K562 (cell line): ENCODE results near the gene POLR1A. TPM values are rescaled to one million over a fixed set of nuclear protein-coding genes. Genes with fewer than 3 reads are reported as not detected.

Experiments used
- ATAC-seq: fragments of 200-7000 bp; cut with Tn5 transposase; 3 replicates; pipeline ENCODE4 v1.9.1; 2020; ENCODE audit warnings: moderate library complexity
- BruUV-seq: library from RNA; stranded (reverse); fragments of 400-500 nt; replicated peaks from 2 replicates; lab custom pipeline; 2021; lab: Mats Ljungman, UMichigan
- CTCF ChIA-PET: fragments of 300-600 bp; formaldehyde crosslinking; extraction: SDS; loops from one replicate; lab custom pipeline; 2021; ENCODE audit warnings: low intra/inter-chr PET ratio; lab: Yijun Ruan, JAX
- POLR2A ChIA-PET: fragments of 300-600, 350-650 bp; sonication (Branson Sonifier 250); formaldehyde crosslinking; extraction: SDS; loops from one replicate; lab custom pipeline; 2021; ENCODE audit warnings: antibody characterized with exemption, inconsistent platforms; lab: Yijun Ruan, JAX
- DNase-seq, 4 experiments: peaks; one replicate each; pipeline versions ENCODE4 v3.0.0 to v3.0.0-alpha.2; 2011 to 2018; ENCODE audit warnings: low spot score in 3 of 4, mixed read lengths in 3 of 4; ENCODE audit errors: extremely low read depth in 1 of 4
- FAIRE-seq: peaks from 2 replicates; lab custom pipeline; 2011; peaks lifted over from hg19 to GRCh38; lab: Jason Lieb, UNC
- H2AFZ ChIP-seq: 2 replicates; pipeline ENCODE4 v1.6.0; 2011; ENCODE audit warnings: low read depth, low read length, control low read depth, inconsistent platforms
- H3K27ac ChIP-seq: fragments of 200-600 bp; 3 replicates; pipeline ENCODE4 v1.8.0; 2011; ENCODE audit warnings: low read depth, mild to moderate bottlenecking, control low read depth, inconsistent platforms, low read length, moderate library complexity, mixed read lengths; ENCODE audit errors: extremely low read depth
- H3K27me3 ChIP-seq, 2 experiments: fragments of 300-600 bp in 1 of 2; 2 replicates in 1 of 2; 3 replicates in 1 of 2; pipeline versions ENCODE4 v1.6.0 to v1.8.0; 2011; ENCODE audit warnings: inconsistent platforms in 2 of 2, low read length in 2 of 2, mild to moderate bottlenecking in 1 of 2, mixed read lengths in 1 of 2, moderate library complexity in 1 of 2; ENCODE audit not compliant: control insufficient read depth in 2 of 2, insufficient read depth in 2 of 2
- H3K36me3 ChIP-seq: fragments of 300-600 bp; 3 replicates; pipeline ENCODE4 v1.8.0; 2011; ENCODE audit warnings: mild to moderate bottlenecking, low read length, inconsistent platforms; ENCODE audit not compliant: control insufficient read depth, insufficient read depth
- H3K4me1 ChIP-seq, 2 experiments: fragments of 200-600 bp in 1 of 2; replicated peaks in 1 of 2; 2 replicates in 1 of 2; 3 replicates in 1 of 2; pipeline versions ENCODE4 v1.5.1 to v1.8.0; 2011; ENCODE audit warnings: inconsistent platforms in 2 of 2, low read length in 2 of 2, mild to moderate bottlenecking in 1 of 2, mixed read lengths in 1 of 2, moderate library complexity in 1 of 2; ENCODE audit not compliant: control insufficient read depth in 2 of 2, insufficient read depth in 2 of 2
- H3K4me2 ChIP-seq: 2 replicates; pipeline ENCODE4 v1.6.1; 2011; ENCODE audit warnings: low read length, control low read depth, inconsistent platforms, mixed read lengths; ENCODE audit not compliant: insufficient read depth
- H3K4me3 ChIP-seq: fragments of 200-600 bp; sonication (generic), shearing (Covaris generic); 2 replicates; pipeline ENCODE4 v1.5.1; 2016; ENCODE audit warnings: control low read depth, inconsistent platforms
- H3K79me2 ChIP-seq: fragments of 200-600 bp; 3 replicates; pipeline ENCODE4 v1.8.0; 2011; ENCODE audit warnings: low read length, inconsistent platforms; ENCODE audit not compliant: control insufficient read depth, insufficient read depth
- H3K9ac ChIP-seq, 2 experiments: 2 replicates each; pipeline versions ENCODE4 v1.6.0 to v1.6.1; 2011; ENCODE audit warnings: low read depth in 2 of 2, low read length in 2 of 2, control low read depth in 1 of 2, inconsistent platforms in 1 of 2, mild to moderate bottlenecking in 1 of 2, mixed read lengths in 1 of 2; ENCODE audit not compliant: insufficient read depth in 1 of 2
- H3K9me1 ChIP-seq: one replicate; pipeline ENCODE4 v1.6.0; 2011; ENCODE audit warnings: inconsistent platforms, mild to moderate bottlenecking, low read length, moderate library complexity; ENCODE audit not compliant: control insufficient read depth, insufficient read depth
- H3K9me3 ChIP-seq: replicated peaks from 2 replicates; pipeline ENCODE4 v1.5.1; 2011; ENCODE audit warnings: low read depth, low read length, inconsistent platforms; ENCODE audit not compliant: control insufficient read depth, insufficient read depth
- H4K20me1 ChIP-seq: replicated peaks from 2 replicates; pipeline ENCODE4 v1.6.1; 2011; ENCODE audit warnings: low read length, inconsistent platforms, mixed read lengths; ENCODE audit not compliant: control insufficient read depth, insufficient read depth
- MEIS2 ChIP-seq: fragments of 450-650 bp; IDR thresholded peaks from 2 replicates; pipeline ENCODE4 v1.6.1; 2014; ENCODE audit warnings: mild to moderate bottlenecking; ENCODE audit not compliant: partially characterized antibody
- ZNF224 ChIP-seq: sonication (generic); formaldehyde crosslinking; IDR thresholded peaks from 2 replicates; pipeline ENCODE4 v1.8.0; 2022; ENCODE audit warnings: mild to moderate bottlenecking, missing genetic modification reagents
- ZNF232 ChIP-seq: sonication (generic); formaldehyde crosslinking; IDR thresholded peaks from 2 replicates; pipeline ENCODE4 v1.8.0; 2022; ENCODE audit warnings: mild to moderate bottlenecking, missing genetic modification reagents
- ZNF507 ChIP-seq: conservative IDR thresholded peaks from 2 replicates; pipeline ENCODE4 v1.6.1; 2017; ENCODE audit warnings: missing genetic modification characterization, missing compliant biosample characterization
- WGBS: fragments of 100-300 bp; shearing (Covaris generic); methylation state at CpG from one replicate; pipeline ENCODE4 v1.1.6; 2016; ENCODE audit warnings: low coverage, mixed read lengths; ENCODE audit not compliant: insufficient coverage; ENCODE audit errors: missing lambda C conversion rate; 5-methylcytosine and 5-hydroxymethylcytosine counted together
- in situ Hi-C: fragments of 300-500 bp; cut with MboI; formaldehyde crosslinking; loops from 4 replicates; pipeline ENCODE4 v1.15.0; 2018; ENCODE audit warnings: inconsistent platforms, mixed read lengths
- intact Hi-C: fragments of 100-400 bp; cut with micrococcal nuclease; formaldehyde crosslinking; loops from 2 replicates; pipeline ENCODE4 v1.14.2; 2022
- polyA plus RNA-seq, 8 experiments: library from polyadenylated mRNA; depleted of rRNA in 4 of 8; stranded (reverse) in 5 of 8; unstranded in 3 of 8; fragments of >200 nt; fragmentation: Nextera tagmentation in 2 of 8; fragmentation: Illumina TruSeq in 1 of 8; extraction: Ambion mirVana in 2 of 8; extraction: Trizol in 1 of 8; gene quantifications; 2 replicates each; pipeline versions ENCODE4 v1.2.1 to v1.2.3, GENCODE V29; 2011 to 2014; ENCODE audit warnings: inconsistent platforms in 1 of 8, missing spikeins in 1 of 8
- total RNA-seq, 7 experiments: library from RNA; depleted of rRNA in 6 of 7; stranded (reverse); fragments of >200 nt in 6 of 7; fragmentation: Illumina TruSeq in 2 of 7; extraction: Trizol in 2 of 7; gene quantifications; 2 replicates each; pipeline versions ENCODE4 v1.2.1 to v1.2.3, GENCODE V29; 2011 to 2021; ENCODE audit warnings: low replicate concordance in 1 of 7
- TF ChIP-seq, protein P1 (sequence below): fragments of 250-450 bp; sonication (Bioruptor Pico); IDR thresholded peaks from 2 replicates; pipeline ENCODE4 v1.5.0; 2022; ENCODE audit warnings: mild to moderate bottlenecking
- TF ChIP-seq, protein P2 (sequence below): fragments of 450-650 bp; conservative IDR thresholded peaks from 2 replicates; pipeline ENCODE4 v1.6.1; 2016; ENCODE audit warnings: missing genetic modification characterization, low read depth, mild to moderate bottlenecking, missing compliant biosample characterization, moderate library complexity

Gene POLR1A
- total and polyA plus RNA-seq, 9 of the 15 experiments (the other 6 are each of a cell fraction or from before 2014, with no cell fraction given) = 3.0 to 72.1 (median 21.8) TPM

DNA sequence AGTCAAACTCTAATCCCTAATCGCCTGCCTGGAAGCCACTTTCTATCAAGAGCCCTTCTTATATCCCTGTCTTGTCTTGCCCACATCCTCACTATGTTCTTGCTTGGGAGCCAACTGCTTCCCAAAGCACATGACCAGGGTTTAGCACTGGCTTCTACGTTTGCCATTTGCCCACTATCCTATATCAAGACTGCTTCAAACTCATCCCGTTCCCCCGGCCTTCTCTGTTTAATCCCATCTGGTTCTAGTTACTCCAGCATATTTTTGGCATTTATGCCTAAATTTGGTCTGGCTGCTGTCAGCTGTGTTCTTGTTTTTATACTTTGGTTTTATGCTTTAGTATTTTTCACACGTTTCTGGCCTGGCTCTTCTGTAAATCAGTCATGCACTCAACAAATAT lies 40.2 kb downstream of the POLR1A start (continued):
- no peak for TF ChIP-seq ZNF224 (CRISPR knock-in tag)

DNA sequence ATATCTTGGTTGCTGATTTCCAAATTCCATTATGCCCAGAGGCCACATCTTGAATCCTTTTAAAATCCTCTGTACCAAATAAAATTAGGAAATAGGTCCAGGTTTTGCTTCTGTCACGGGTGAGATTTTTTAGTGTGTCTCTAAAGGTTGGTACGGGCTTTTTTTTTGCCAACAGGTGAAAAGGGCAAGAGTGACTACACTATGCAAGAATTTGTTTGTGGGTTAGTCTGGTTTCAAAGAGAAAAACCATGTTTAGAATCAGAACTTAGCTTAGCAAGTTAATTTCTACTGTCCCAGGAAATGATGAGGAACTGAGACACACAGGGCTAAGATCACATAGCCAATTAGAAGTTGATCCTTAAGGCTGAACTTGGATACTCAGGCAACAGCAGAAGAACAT lies 41.7 kb downstream of the POLR1A start:
- Histone ChIP-seq H3K9ac (no peak overlapping the region), H3K27ac (no peak overlapping the region), H2AFZ (no peak overlapping the region), H3K9me3 (peaks cover 2% of the 10 kb centered on the region; the same call in 1 of the 2 replicates), H3K4me1 (no peaks in the 10 kb centered on the region), H3K4me3 (no peak overlapping the region), H3K27me3 (no peaks in the 10 kb centered on the region), H3K79me2 (no peaks in the 10 kb centered on the region), H4K20me1 (no peaks in the 10 kb centered on the region), H3K9me1 (no peaks in the 10 kb centered on the region), H3K36me3 (peaks cover 96% of the 10 kb centered on the region), H3K4me2 (no peak overlapping the region)
- DNase-seq (no peak), ATAC-seq (no peak), FAIRE-seq (no peak)
- ChIA-PET CTCF (no interaction called here), POLR2A (interaction anchor here (0.6 kb wide), 1 partner anchor 163 kb away, joined by 3 read pairs; no protein-coding TSS in a partner anchor)
- 94% methylated on average over 2 of the region's 2 CpGs for WGBS
- BruUV-seq = TSS peak; percentile 10
- intact Hi-C loops = no loop called here
- in situ Hi-C loops = no loop called here
- TF ChIP-seq MEIS2 (no peak), ZNF232 (no peak), ZNF507 (tag) (no peak)
- TF ChIP-seq, protein P1, sequence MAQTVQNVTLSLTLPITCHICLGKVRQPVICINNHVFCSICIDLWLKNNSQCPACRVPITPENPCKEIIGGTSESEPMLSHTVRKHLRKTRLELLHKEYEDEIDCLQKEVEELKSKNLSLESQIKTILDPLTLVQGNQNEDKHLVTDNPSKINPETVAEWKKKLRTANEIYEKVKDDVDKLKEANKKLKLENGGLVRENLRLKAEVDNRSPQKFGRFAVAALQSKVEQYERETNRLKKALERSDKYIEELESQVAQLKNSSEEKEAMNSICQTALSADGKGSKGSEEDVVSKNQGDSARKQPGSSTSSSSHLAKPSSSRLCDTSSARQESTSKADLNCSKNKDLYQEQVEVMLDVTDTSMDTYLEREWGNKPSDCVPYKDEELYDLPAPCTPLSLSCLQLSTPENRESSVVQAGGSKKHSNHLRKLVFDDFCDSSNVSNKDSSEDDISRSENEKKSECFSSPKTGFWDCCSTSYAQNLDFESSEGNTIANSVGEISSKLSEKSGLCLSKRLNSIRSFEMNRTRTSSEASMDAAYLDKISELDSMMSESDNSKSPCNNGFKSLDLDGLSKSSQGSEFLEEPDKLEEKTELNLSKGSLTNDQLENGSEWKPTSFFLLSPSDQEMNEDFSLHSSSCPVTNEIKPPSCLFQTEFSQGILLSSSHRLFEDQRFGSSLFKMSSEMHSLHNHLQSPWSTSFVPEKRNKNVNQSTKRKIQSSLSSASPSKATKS (CRISPR knock-in tag) = no peak
- TF ChIP-seq, protein P2, sequence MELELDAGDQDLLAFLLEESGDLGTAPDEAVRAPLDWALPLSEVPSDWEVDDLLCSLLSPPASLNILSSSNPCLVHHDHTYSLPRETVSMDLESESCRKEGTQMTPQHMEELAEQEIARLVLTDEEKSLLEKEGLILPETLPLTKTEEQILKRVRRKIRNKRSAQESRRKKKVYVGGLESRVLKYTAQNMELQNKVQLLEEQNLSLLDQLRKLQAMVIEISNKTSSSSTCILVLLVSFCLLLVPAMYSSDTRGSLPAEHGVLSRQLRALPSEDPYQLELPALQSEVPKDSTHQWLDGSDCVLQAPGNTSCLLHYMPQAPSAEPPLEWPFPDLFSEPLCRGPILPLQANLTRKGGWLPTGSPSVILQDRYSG = no peak
